Body of pancreas (tissue), 4 donors: ENCODE measurements around the gene EGFLAM.

Source experiments
- POLR2A ChIP-seq, 3 donors: fragments of 450-650 bp; IDR thresholded peaks; one replicate each; pipeline ENCODE4 v1.6.1; 2016; ENCODE audit warnings: antibody characterized with exemption in 3 of 3, mild to moderate bottlenecking in 2 of 3
- TF ChIP-seq, protein P1 (sequence below), 7 experiments: fragments of 450-650 bp in 4 of 7; fragments of 200-600 bp in 3 of 7; sonication (generic) in 3 of 7; IDR thresholded peaks; one replicate each; pipeline ENCODE4 v1.5.1; 2016 to 2019; ENCODE audit warnings: antibody characterized with exemption in 7 of 7

DNA sequence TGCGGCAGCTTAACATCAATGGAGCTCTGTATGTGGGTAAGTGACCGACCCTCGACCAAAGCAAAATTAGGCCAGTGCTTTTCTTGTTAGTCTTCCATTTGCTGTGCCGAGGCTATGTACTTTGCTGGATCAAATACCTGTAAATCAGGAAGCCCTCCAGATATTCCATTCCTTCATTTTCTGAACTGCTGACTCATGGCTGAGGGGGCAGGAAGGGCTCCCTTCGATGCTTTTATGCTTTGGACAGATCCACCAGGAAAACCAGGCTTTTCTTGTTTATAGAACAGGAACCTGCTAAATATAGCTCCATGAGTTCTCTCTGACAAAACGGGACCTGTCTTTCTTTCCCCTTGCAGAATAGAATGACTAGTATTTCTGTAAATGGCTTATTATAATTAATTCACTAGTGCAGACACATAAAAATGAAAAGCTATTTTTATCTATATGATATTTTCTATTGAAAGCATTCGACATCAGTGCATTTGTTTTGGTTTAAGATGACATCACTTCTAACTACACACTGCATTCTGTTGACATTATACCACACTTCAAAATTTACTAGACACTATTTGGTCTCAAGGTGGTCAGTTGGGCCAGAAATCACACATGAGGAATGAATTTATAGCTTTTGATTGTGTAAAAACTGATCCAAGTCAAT is 204.7 kb downstream of the EGFLAM start:
- no peak for TF ChIP-seq POLR2A (IDR thresholded peaks at IDR 0.05)
- TF ChIP-seq, protein P1, sequence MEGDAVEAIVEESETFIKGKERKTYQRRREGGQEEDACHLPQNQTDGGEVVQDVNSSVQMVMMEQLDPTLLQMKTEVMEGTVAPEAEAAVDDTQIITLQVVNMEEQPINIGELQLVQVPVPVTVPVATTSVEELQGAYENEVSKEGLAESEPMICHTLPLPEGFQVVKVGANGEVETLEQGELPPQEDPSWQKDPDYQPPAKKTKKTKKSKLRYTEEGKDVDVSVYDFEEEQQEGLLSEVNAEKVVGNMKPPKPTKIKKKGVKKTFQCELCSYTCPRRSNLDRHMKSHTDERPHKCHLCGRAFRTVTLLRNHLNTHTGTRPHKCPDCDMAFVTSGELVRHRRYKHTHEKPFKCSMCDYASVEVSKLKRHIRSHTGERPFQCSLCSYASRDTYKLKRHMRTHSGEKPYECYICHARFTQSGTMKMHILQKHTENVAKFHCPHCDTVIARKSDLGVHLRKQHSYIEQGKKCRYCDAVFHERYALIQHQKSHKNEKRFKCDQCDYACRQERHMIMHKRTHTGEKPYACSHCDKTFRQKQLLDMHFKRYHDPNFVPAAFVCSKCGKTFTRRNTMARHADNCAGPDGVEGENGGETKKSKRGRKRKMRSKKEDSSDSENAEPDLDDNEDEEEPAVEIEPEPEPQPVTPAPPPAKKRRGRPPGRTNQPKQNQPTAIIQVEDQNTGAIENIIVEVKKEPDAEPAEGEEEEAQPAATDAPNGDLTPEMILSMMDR (IDR thresholded peaks at IDR 0.05): no peak
